GM18909 (cell line): ENCODE results near the gene TMEM182.

Experiments used
- ATAC-seq: cut with Tn5 transposase; IDR thresholded peaks from one replicate; pipeline ENCODE4 v1.9.1; 2021; ENCODE audit warnings: mild to moderate bottlenecking; ENCODE audit not compliant: unreplicated experiment, poor library complexity

The TMEM182 gene

DNA sequence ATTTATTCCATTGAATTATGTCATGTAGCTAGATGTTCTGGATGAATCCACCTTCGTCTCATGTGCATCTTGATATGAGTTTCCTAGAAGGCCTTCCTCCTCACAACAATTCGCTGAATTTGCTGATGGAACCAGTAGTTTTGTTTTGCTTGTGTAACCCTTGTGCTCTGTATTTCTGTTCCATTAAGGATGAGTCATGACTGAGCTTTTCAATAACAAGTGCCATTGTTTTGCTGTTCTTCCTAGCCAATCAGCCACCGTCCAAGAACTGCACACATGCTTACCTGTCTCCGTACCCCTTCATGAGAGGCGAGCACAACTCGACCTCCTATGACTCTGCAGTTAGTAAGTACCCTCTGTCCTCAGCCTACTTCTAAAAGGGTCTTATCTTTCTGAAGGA lies 2.3 kb downstream of the TMEM182 start:
- no peak for ATAC-seq

GRCh38 chr2:102765061-102765460 lies 3.2 kb downstream of the TMEM182 start:
- ATAC-seq: no peak

DNA sequence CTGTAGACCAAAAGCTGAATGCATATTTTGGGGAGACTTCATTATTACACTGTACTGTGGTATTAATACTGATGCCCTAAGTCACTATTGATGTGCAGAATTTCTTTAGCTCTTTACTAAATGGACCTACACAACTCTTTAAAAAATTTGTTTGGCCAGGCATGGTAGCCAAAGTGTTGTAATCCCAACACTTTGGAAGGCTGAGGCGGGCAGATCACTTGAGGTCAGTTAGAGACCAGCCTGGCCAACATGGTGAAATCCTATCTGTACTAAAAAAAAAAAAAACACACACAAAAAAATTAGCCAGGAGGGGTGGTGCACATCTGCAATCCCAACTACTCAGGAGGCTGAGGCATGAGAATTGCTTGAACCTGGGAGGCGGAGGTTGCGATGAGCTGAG lies 6.4 kb downstream of the TMEM182 start:
- ATAC-seq: no peak

DNA sequence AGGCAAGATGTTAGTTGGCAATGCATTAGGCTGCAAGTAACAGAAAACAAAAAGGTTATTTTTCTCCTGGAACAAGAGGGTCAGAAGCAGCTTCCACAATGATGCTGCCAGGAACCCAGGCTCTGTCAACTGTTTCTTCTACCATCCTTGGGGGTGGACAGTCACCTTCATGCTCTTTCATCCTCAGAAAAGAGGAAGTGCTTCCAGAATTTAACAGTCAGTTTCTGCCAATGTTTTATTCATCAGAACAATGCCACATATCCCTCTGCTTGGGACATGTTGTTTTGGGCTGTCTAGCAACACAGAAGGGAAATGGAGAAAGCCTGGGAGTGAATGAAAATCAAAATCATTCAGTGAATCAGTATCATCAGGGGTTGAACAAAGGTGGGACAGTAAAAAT lies 7.1 kb downstream of the TMEM182 start:
- ATAC-seq: no peak

GRCh38 chr2:102770506-102770905 lies 8.7 kb downstream of the TMEM182 start:
- ATAC-seq: no peak

- ATAC-seq: no peak
Measured at GRCh38 chr2:102771114-102771513, 9.3 kb downstream of the TMEM182 start.

GRCh38 chr2:102772659-102773058 lies 10.8 kb downstream of the TMEM182 start:
- no peak for ATAC-seq

DNA sequence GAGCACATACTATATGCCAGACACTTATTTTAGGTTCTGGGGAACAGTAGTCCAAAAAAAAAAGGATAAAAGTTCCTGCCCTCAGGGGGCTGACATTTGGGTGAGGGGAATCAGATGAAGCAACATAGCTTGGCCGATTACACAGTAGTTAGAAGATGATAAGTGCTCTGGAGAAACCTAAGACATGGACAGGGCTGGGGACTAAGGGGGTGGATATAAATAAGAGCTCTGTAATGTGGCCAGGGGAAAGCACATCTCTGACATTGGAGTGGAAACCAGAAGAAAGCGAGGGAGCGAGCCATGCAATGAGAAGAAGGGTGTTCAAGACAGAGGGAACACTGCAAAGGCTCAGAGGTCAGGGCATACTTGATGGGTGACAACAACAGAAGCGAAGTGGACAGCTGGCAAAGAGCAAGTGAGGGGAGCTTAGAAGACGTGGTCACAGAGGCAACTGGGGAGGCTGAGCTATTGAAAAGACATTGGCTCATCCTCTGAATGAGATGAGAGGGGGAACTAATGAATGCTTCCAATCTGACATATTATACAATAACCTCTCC lies 11.4 kb downstream of the TMEM182 start:
- ATAC-seq: no peak

DNA sequence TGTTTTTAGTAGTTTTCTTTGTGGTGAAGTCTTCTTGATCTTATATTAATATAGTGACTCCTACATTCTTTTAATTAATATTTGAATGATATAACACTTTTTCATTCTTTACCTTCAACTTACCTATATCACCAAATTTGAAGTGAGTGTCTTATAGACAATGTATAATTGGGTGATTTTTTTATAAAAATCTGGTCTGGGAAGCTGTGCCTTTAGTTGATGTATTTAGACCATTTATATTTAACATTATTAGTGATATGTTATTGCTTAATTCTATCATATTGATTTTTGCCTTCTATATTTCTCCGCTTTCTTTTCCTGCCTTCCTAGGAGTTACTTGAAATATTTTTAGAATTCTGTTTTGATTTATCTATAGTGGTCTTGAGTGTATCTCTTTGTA lies 16.4 kb downstream of the TMEM182 start:
- no peak for ATAC-seq

DNA sequence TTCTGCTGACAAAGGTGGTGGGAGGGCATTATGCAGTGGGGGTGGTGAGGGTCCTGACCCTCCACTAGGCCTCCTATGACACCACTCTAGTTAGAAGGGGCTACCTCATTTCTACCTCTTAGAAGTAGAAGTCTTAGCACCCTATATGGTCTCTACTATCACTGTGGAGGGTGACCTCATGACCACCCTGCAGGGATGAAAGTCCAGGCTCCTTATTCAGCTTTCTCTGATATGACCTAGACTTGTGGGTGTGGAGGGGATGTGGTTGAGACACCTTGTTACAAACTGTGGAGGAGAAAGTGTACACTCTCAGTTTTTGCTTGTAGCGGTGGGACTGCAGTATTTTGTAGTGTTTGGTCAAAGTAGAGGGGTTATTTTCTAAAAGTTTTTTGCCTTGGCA lies 18.6 kb downstream of the TMEM182 start:
- no peak for ATAC-seq

DNA sequence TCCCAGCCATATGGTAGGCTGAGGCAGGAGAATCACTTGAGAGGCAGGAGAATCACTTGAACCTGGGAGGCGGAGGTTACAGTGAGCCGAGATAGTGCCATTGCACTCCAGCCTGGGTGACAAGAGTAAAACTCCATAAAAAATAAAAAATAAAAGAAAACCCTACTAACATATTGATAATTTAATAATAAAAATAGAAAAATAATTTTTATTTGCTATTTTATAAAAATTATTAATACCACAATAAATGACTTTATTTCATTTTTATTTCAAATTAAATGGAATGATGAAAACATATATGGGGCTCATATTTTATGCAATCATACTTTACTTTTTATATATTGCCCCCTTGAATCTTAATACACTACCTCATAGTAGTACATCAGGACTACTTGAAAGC lies 20.4 kb downstream of the TMEM182 start:
- ATAC-seq: no peak

- no peak for ATAC-seq
Measured at GRCh38 chr2:102782933-102783332, 21.1 kb downstream of the TMEM182 start.

- no peak for ATAC-seq
Measured at GRCh38 chr2:102783506-102784183, 21.8 kb downstream of the TMEM182 start.

GRCh38 chr2:102784940-102785339 lies 23.1 kb downstream of the TMEM182 start:
- no peak for ATAC-seq

- no peak for ATAC-seq
Measured at GRCh38 chr2:102788216-102788884, 26.5 kb downstream of the TMEM182 start.

- no peak for ATAC-seq
Measured at GRCh38 chr2:102788885-102789260, 27.0 kb downstream of the TMEM182 start.

DNA sequence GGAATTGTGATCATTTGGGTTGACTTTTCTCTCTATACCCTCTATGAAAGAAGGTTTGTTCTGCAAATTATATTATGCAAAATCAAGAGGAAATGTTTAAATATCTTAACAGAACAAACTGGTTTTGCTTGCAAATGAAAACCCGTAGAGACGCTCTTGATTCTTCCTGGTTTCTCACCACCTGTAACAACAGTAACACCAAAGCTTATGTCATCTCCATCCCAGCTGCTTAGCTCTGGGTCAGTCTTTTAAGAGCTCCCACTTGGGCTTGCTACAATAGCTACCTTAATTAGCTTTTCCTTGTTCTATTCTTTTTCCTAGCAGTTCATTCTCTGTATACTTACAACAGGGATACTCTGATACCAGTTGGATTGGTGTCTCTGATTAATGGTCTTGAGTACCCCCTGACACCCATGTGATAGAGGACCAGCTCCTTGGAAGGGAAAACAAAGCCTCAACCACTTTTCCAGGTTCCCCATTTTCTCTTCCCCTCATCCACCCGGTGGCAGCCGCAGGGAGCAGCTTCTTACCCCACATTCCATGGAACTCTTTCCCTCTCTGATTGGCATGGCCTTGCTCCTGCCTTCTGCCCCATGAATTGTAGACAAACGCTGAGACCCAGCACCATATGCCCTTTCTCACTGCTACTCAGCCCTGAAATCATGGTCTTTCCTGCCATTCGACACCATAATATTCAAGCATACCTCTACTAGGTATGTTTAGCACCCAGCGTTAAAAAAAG lies 27.7 kb downstream of the TMEM182 start:
- ATAC-seq: no peak

DNA sequence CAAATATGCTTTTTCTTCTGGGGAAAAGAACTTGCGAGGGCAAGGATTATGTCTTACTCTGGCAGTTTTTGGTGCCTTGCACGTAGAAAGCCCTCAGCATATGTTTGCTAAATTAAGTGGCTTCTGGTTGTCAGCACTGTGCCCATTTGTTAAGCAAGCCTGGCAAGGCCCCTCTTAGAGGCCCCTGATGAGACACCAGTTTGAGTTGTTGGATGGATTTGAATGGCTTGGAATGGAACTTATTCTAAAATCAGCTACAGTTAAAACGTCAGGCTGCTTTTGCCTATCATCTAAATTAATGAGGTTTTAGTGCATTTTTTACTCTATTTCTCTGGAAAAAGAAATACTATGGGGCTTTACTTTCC lies 28.2 kb downstream of the TMEM182 start:
- no peak for ATAC-seq

- ATAC-seq: no peak
Measured at GRCh38 chr2:102792568-102793208, 30.9 kb downstream of the TMEM182 start.

GRCh38 chr2:102795641-102796040 lies 33.8 kb downstream of the TMEM182 start:
- ATAC-seq: no peak

DNA sequence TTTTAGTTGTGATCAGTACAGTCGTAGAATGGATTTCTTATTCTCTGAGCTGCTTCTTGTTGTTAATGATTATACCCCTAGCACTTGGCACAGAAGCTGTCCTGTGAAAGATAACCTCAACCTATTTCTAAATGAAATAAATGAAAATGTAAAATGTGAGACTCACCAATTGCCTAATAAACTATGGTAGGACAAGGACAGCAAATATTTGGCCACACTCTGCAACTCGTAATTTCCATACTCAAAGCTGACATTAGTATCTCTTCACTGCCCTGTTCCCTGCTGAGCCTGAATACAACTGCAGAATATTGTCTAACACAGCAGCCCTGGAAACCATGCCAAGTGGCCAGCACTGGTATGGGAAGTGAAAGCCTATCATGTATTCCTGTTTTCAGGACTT lies 34.5 kb downstream of the TMEM182 start:
- no peak for ATAC-seq
